BJ (cell line): Measurements from ENCODE around the gene KRTAP5-8. TPM values are rescaled to one million over a fixed set of nuclear protein-coding genes. Genes with fewer than 3 reads are reported as not detected.

Experiments
- CTCF ChIA-PET: fragments of 350-600 bp; formaldehyde crosslinking; extraction: SDS; loops from one replicate; lab custom pipeline; 2021; ENCODE audit warnings: antibody characterized with exemption, inconsistent platforms; lab: Yijun Ruan, JAX
- POLR2A ChIA-PET: fragments of 300-600 bp; sonication (Branson Sonifier 250); formaldehyde crosslinking; extraction: SDS; loops from one replicate; lab custom pipeline; 2021; ENCODE audit warnings: antibody characterized with exemption; lab: Charles Lee
- DNase-seq: peaks from one replicate; pipeline ENCODE4 v3.0.0-alpha.2; 2011; ENCODE audit warnings: low read depth
- H3K27me3 ChIP-seq: 2 replicates; pipeline ENCODE4 v1.6.0; 2011; ENCODE audit warnings: low read length; ENCODE audit not compliant: control insufficient read depth, insufficient read depth
- H3K36me3 ChIP-seq: 2 replicates; pipeline ENCODE4 v1.5.1; 2011; ENCODE audit warnings: low read length; ENCODE audit not compliant: control insufficient read depth, insufficient read depth
- H3K4me3 ChIP-seq: 2 replicates; pipeline ENCODE4 v1.5.1; 2011; ENCODE audit warnings: low read depth, mild to moderate bottlenecking, control low read depth, low read length
- polyA plus RNA-seq: library from polyadenylated mRNA; depleted of rRNA; stranded (reverse); fragments of >200 nt; gene quantifications from 2 replicates; pipeline ENCODE4 v1.2.3, GENCODE V29; 2011
- TF ChIP-seq, protein P1 (sequence below): IDR thresholded peaks from 2 replicates; pipeline ENCODE4 v1.5.1; 2011; ENCODE audit warnings: low read depth, mild to moderate bottlenecking, control low read depth, inconsistent platforms, low read length, moderate library complexity; ENCODE audit not compliant: insufficient read depth

Gene KRTAP5-8
- polyA plus RNA-seq, 1 experiment: not detected

DNA sequence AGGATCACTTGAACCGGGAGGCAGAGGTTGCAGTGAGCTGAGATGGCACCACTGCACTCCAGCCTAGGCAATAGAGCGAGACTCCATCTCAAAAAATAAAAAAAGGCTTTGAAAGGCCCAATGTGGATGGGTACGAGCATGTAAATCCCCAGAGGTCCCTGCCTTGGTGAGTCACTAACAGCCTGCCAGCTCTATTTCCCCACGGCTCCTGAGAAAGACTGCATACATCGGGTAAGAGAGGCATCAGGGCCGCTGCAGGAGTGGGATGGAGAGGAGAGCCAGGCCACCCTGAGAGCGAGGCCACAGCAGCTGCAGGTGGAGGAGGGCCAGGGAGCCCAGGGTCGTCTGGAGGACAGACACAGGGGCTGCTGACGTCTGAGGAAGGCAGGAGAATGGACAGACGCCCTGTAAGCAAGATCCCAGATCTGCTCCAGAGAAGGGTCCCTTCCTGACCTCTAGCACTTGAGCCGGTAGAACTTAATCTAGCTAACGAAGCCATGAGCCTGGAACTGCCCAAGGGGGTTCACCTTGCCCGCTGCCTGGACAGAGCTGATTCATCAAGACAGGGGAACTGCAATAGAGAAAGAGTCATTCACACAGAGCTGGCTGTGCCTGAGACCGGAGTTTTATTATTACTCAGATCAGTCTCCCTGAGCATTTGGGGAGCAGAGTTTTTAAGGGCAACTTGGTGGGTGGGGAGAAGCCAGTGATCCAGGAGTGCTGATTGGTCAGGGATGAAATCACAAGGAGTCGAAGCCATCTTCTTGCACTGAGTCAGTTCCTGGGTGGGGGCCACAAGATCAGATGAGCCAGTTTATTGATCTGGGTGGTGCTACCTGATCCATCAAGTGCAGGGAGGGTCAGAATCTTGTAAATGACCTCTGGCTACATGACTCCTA lies 5.3 kb downstream of the KRTAP5-8 start:
- peaks cover 2% of the 10 kb centered on the region; the same call in 1 of the 2 replicates for H3K27me3 ChIP-seq
- CTCF ChIA-PET: interaction anchor here (1.1 to 1.4 kb wide), 2 partner anchors 17 to 37 kb away, joined by 4 read pairs; no protein-coding TSS in a partner anchor

DNA sequence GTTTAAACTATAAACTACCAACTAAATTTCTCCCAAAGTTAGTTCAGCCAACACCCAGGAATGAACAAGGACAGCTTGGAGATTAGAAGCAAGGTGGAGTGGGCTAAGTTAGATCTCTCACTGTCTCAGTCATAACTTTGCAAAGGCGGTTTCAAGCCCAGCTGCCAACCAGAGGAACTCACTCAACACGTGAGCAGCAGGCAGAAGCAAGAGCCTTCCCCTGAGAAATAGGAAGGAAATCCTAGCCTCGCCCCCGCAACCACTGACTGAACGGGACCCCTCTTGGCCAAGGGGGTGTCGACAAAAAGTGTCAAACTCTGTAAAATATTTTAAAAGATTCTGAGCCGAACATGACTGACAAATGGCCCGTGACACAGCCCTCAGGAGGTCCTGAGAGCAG lies 6.0 kb downstream of the KRTAP5-8 start:
- TF ChIP-seq, protein P1, sequence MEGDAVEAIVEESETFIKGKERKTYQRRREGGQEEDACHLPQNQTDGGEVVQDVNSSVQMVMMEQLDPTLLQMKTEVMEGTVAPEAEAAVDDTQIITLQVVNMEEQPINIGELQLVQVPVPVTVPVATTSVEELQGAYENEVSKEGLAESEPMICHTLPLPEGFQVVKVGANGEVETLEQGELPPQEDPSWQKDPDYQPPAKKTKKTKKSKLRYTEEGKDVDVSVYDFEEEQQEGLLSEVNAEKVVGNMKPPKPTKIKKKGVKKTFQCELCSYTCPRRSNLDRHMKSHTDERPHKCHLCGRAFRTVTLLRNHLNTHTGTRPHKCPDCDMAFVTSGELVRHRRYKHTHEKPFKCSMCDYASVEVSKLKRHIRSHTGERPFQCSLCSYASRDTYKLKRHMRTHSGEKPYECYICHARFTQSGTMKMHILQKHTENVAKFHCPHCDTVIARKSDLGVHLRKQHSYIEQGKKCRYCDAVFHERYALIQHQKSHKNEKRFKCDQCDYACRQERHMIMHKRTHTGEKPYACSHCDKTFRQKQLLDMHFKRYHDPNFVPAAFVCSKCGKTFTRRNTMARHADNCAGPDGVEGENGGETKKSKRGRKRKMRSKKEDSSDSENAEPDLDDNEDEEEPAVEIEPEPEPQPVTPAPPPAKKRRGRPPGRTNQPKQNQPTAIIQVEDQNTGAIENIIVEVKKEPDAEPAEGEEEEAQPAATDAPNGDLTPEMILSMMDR: no peak
- POLR2A ChIA-PET: no interaction called here
- Histone ChIP-seq H3K36me3 (no peaks in the 10 kb centered on the region), H3K4me3 (no peak overlapping the region), H3K27me3 (peaks cover 2% of the 10 kb centered on the region; the same call in 1 of the 2 replicates)
- CTCF ChIA-PET: no interaction called here
- no peak for DNase-seq

More for the DNA sequence above, 5.3 kb downstream of the KRTAP5-8 start:
- no peaks in the 10 kb centered on the region for H3K36me3 ChIP-seq
- H3K4me3 ChIP-seq: no peak overlapping the region
- DNase-seq: no peak
- POLR2A ChIA-PET: no interaction called here
- TF ChIP-seq, protein P1: no peak

DNA sequence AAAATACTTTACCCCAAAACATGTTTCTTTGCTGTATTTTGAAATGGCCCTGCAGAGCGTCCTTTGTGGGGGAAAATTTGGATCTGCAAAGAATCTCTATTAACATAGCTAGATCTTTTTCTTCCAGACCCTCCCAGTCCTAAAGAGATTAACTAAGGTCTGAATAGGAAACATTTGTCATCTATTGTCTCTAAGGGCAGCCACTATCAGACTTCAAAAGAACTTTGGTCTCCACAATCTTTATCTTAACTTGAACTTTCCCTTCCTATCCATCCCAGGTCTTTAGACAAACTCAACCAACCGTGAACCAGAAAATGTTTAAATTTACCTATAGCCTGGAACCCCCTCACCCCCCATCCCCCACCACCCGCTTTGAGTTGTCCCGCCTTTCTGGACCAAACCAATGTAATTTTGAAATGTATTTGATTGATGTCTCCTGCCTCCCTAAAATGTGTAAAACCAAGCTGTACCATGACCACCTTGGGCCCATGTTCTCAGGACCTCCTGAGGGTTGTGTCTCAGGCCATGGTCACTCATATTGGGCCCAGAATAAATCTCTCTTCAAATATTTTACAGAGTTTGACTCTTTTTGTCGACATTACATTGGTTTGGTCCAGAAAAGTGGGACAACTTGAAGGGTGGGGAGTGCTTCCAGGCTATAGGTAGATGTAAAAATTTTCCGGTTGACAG lies 6.8 kb downstream of the KRTAP5-8 start:
- ChIA-PET CTCF (interaction anchor here (1.0 kb wide), 1 partner anchor 35 kb away, joined by 3 read pairs; no protein-coding TSS in a partner anchor), POLR2A (no interaction called here)
- H3K27me3 ChIP-seq: peaks cover 2% of the 10 kb centered on the region; the same call in 1 of the 2 replicates
- TF ChIP-seq, protein P1: no peak
- DNase-seq: no peak
- H3K4me3 ChIP-seq: no peak overlapping the region
- no peaks in the 10 kb centered on the region for H3K36me3 ChIP-seq

DNA sequence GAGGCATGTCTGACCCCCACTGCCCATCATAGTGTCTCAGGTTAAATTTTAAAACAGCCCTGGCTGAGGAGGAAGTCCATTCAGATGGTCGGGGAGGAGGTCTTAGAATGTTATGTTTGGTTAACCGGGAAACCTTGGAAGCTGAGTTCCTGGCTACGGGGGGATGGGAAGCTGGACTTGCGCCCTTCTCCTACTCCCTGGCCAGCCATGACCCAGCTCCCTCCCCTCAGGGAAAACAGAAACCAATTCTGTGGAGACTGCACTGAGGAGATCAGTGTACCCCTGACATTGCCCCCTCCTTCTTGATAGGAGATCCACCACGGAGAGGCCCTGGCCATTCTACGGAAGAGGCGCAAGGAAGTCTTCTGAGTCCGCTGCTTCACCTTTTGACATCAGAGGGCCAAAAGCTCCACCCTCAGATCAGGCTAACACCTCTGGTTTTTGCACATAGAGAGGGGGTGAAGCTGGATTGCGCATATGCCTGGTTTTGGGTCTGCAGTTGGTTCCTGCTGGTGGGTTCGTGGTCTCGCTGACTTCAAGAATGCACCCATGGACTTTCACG lies 7.7 kb downstream of the KRTAP5-8 start:
- Histone ChIP-seq H3K27me3 (peaks cover 2% of the 10 kb centered on the region; the same call in 1 of the 2 replicates), H3K36me3 (no peaks in the 10 kb centered on the region), H3K4me3 (no peak overlapping the region)
- TF ChIP-seq, protein P1: no peak
- ChIA-PET POLR2A (no interaction called here), CTCF (interaction anchor here (1.0 kb wide), 1 partner anchor 34 kb away, joined by 3 read pairs; no protein-coding TSS in a partner anchor)
- DNase-seq: no peak

DNA sequence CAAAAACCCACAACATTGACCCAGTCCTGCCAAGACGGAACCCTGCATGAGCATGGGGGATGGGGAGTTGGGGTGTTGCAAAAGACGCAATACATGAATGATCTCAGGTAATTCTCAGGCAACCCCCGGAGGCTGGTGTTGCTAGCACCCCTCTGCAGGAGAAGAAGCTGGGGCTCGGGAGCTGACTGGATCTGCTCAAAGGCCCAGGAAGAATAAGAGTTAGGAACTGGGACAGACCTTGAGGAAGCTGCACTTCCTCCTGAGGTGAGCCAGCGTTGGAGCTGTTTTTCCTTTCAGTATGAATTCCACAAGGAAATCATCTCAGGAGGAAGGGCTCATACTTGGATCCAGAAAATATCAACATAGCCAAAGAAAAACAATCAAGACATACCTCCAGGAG lies 10.3 kb downstream of the KRTAP5-8 start, which contains the start of gene KRTAP5-9:
Gene KRTAP5-9, plus strand, starts transcription at position 301 of the 400 bp plus-strand sequence. CDS start 238 bp downstream, outside the sequence.
- ChIA-PET POLR2A (no interaction called here), CTCF (interaction anchor here (0.7 kb wide), 1 partner anchor 15 kb away, joined by 3 read pairs; no protein-coding TSS in a partner anchor)
- Histone ChIP-seq H3K36me3 (no peaks in the 10 kb centered on the region), H3K4me3 (no peak within 1 kb of the TSS), H3K27me3 (no peaks in the 10 kb centered on the region)
- TF ChIP-seq, protein P1: no peak
- DNase-seq: no peak
